Nephron (organoid): ENCODE results near the gene MAZ.

Source experiments
- H3K27ac Mint-ChIP-seq, 3 experiments: 2 replicates each; pipeline ENCODE4 v1.8.0; 2020; ENCODE audit warnings: mixed read lengths in 3 of 3, mild to moderate bottlenecking in 2 of 3, moderate library complexity in 1 of 3
- H3K27me3 Mint-ChIP-seq: 2 replicates; pipeline ENCODE4 v1.8.0; 2021; ENCODE audit warnings: low read depth, mild to moderate bottlenecking, moderate library complexity, mixed read lengths
- H3K36me3 Mint-ChIP-seq: 2 replicates; pipeline ENCODE4 v1.8.0; 2020; ENCODE audit warnings: low read depth, mixed read lengths
- H3K4me1 Mint-ChIP-seq: 2 replicates; pipeline ENCODE4 v1.8.0; 2020; ENCODE audit warnings: mixed read lengths
- H3K4me3 Mint-ChIP-seq, 3 experiments: 2 replicates each; pipeline ENCODE4 v1.8.0; 2020; ENCODE audit warnings: mild to moderate bottlenecking in 3 of 3, mixed read lengths in 3 of 3, moderate library complexity in 2 of 3
- H3K9me3 Mint-ChIP-seq: 2 replicates; pipeline ENCODE4 v1.8.0; 2020; ENCODE audit warnings: mixed read lengths
- CTCF ChIP-seq, 3 experiments: fragments of 200-600 bp; sonication (generic); IDR thresholded peaks; one replicate each; pipeline ENCODE4 v1.5.0; 2021; ENCODE audit warnings: antibody characterized with exemption in 3 of 3; ENCODE audit not compliant: unreplicated experiment in 3 of 3

Gene MAZ

GRCh38 chr16:29763326-29763725 lies 43.0 kb upstream of the MAZ start:
- no peak overlapping the region for H3K27ac Mint-ChIP-seq
- no peaks in the 10 kb centered on the region for H3K9me3 Mint-ChIP-seq
- H3K36me3 Mint-ChIP-seq = no peaks in the 10 kb centered on the region
- TF ChIP-seq CTCF (IDR thresholded peaks at IDR 0.05; ENCODE audit: unreplicated experiment in 3 of 3) = no peak
- H3K4me3 Mint-ChIP-seq = no peak overlapping the region
- no peaks in the 10 kb centered on the region for H3K4me1 Mint-ChIP-seq
- no peaks in the 10 kb centered on the region for H3K27me3 Mint-ChIP-seq

DNA sequence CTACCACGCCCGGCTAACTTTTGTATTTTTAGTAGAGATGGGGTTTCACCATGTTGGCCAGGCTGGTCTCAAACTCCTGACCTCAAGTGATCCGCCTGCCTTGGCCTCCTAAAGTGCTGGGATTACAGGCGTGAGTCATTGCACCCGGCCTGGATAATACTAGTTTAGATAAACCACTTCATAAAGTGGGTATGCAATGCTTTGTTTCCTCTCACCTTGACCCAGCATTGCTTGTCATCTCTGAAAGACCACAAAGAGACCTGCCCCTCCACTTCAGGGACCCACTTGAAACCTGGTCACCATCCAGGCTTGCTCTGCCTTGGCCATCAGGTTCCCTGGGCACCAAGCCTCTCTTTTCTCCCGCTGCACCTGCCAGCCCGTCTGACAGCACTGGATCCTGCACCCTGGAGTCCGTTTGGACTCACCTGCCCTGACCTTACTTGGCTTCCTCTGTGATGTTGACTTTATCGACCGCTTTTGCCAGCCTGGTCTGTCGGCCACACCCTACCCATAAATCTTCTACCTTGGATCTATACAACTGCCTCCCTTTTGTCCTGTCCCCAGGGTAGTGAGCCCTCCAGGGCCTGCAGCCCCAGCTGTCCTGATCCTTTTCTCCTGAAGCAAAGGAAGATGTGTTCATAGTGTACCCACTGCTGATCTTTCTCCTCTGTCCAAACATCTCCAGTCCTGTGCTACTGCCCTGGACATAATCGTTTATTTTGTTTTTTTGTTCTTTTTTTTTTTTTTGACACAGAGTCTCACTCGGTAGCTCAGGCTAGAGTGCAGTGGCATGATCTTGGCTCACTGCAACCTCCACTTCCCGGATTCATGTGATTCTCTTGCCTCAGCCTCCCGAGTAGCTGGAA lies 40.9 kb upstream of the MAZ start:
- no peaks in the 10 kb centered on the region for H3K4me1 Mint-ChIP-seq
- peaks cover 5% of the 10 kb centered on the region for H3K27me3 Mint-ChIP-seq
- H3K9me3 Mint-ChIP-seq = no peaks in the 10 kb centered on the region
- H3K36me3 Mint-ChIP-seq = no peaks in the 10 kb centered on the region
- H3K27ac Mint-ChIP-seq = no peak overlapping the region
- H3K4me3 Mint-ChIP-seq = no peak overlapping the region
- TF ChIP-seq CTCF (IDR thresholded peaks at IDR 0.05; ENCODE audit: unreplicated experiment in 3 of 3) = no peak

- Mint-ChIP-seq H3K27ac (no peak overlapping the region), H3K4me1 (no peaks in the 10 kb centered on the region), H3K36me3 (no peaks in the 10 kb centered on the region), H3K27me3 (peaks cover 5% of the 10 kb centered on the region), H3K9me3 (no peaks in the 10 kb centered on the region), H3K4me3 (no peak overlapping the region)
- no peak for TF ChIP-seq CTCF (IDR thresholded peaks at IDR 0.05; ENCODE audit: unreplicated experiment in 3 of 3)
These were observed 39.8 kb upstream of the MAZ start for GRCh38 chr16:29766571-29766970.

GRCh38 chr16:29767062-29767461 lies 39.3 kb upstream of the MAZ start:
- H3K36me3 Mint-ChIP-seq = no peaks in the 10 kb centered on the region
- peaks cover 5% of the 10 kb centered on the region for H3K27me3 Mint-ChIP-seq
- no peak for TF ChIP-seq CTCF (IDR thresholded peaks at IDR 0.05; ENCODE audit: unreplicated experiment in 3 of 3)
- H3K9me3 Mint-ChIP-seq = no peaks in the 10 kb centered on the region
- H3K4me1 Mint-ChIP-seq = no peaks in the 10 kb centered on the region
- no peak overlapping the region for H3K27ac Mint-ChIP-seq
- H3K4me3 Mint-ChIP-seq = no peak overlapping the region

DNA sequence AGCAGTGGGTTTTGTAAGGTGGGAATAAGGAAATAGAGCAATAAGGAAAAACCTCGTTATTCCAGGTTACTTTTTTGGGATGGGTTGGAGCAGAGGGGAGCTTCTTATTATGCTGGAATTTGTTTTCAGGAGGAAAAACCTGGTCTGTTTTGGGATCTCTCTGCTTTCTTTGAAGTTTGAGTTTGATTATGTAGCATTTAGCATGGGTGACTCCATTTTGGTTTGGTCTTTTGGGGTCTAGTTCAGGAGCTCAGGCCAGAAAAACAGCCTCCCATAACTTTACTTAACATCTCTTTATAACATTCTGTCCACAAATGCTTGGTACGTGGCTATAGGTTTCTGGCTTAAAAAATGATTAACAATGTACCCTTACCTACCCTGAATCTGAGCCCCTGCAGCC lies 36.8 kb upstream of the MAZ start:
- H3K4me1 Mint-ChIP-seq = no peaks in the 10 kb centered on the region
- no peak overlapping the region for H3K27ac Mint-ChIP-seq
- no peaks in the 10 kb centered on the region for H3K9me3 Mint-ChIP-seq
- no peaks in the 10 kb centered on the region for H3K36me3 Mint-ChIP-seq
- peaks cover 5% of the 10 kb centered on the region for H3K27me3 Mint-ChIP-seq
- TF ChIP-seq CTCF (IDR thresholded peaks at IDR 0.05; ENCODE audit: unreplicated experiment in 3 of 3) = no peak
- H3K4me3 Mint-ChIP-seq = no peak overlapping the region
